Thyroid gland (tissue), 4 donors: Measurements from ENCODE around the gene TNFSF9. TPM values are rescaled to one million over a fixed set of nuclear protein-coding genes. Genes with fewer than 3 reads are reported as not detected.
"Not testable (repeated sequence)": the region's sequence is repeated elsewhere in the genome, so short reads cannot be mapped to it uniquely, and the experiment has no call there.

ENCODE experiments used
- DNase-seq, 2 donors: peaks; one replicate each; pipeline ENCODE4 v3.0.0-alpha.2; 2019
- H3K27ac ChIP-seq, 3 donors: fragments of 200-600 bp; sonication (generic); 1 replicate in 2 of 3; 2 replicates in 1 of 3; pipeline ENCODE4 v1.5.1; 2016 to 2019; ENCODE audit warnings: mild to moderate bottlenecking in 1 of 3, moderate library complexity in 1 of 3
- H3K27me3 ChIP-seq: fragments of 200-600 bp; sonication (generic); one replicate; pipeline ENCODE4 v1.5.1; 2019
- H3K36me3 ChIP-seq, 2 donors: fragments of 200-600 bp; sonication (generic); one replicate each; pipeline ENCODE4 v1.5.1; 2016 to 2019
- H3K4me1 ChIP-seq, 2 donors: fragments of 200-600 bp; sonication (generic); one replicate each; pipeline ENCODE4 v1.5.1; 2017 to 2019
- H3K4me3 ChIP-seq, 3 donors: fragments of 200-600 bp; sonication (generic); replicated peaks in 1 of 3; 1 replicate in 2 of 3; 2 replicates in 1 of 3; pipeline ENCODE4 v1.5.1; 2016; ENCODE audit warnings: mild to moderate bottlenecking in 1 of 3
- H3K9me3 ChIP-seq: fragments of 200-600 bp; sonication (generic); one replicate; pipeline ENCODE4 v1.5.1; 2017
- POLR2A ChIP-seq, 2 donors: fragments of 450-650 bp; IDR thresholded peaks; one replicate each; pipeline ENCODE4 v1.6.1; 2017; ENCODE audit warnings: antibody characterized with exemption in 2 of 2, mild to moderate bottlenecking in 2 of 2, moderate library complexity in 1 of 2
- WGBS, 2 donors: methylation state at CpG; one replicate each; pipeline ENCODE4 v1.1.5; 2017; 5-methylcytosine and 5-hydroxymethylcytosine counted together
- intact Hi-C: fragments of 100-400 bp; cut with DNase I; formaldehyde crosslinking; loops from one replicate; pipeline ENCODE4 v1.15.1; 2023
- total RNA-seq, 4 donors: library from RNA; depleted of rRNA; stranded (reverse); fragments of >200 nt; gene quantifications; one replicate each; pipeline ENCODE4 v1.2.3, GENCODE V29; 2016
- TF ChIP-seq, protein P1 (sequence below), 6 experiments: fragments of 200-600 bp in 3 of 6; fragments of 450-650 bp in 3 of 6; sonication (generic) in 3 of 6; IDR thresholded peaks; one replicate each; pipeline ENCODE4 v1.5.1; 2016 to 2019; ENCODE audit warnings: antibody characterized with exemption in 6 of 6, mild to moderate bottlenecking in 2 of 6, inconsistent platforms in 1 of 6, moderate library complexity in 1 of 6

Gene TNFSF9
- total RNA-seq, 4 donors from 2014 or later = 0.45 to 0.54 TPM; not detected in 2

DNA sequence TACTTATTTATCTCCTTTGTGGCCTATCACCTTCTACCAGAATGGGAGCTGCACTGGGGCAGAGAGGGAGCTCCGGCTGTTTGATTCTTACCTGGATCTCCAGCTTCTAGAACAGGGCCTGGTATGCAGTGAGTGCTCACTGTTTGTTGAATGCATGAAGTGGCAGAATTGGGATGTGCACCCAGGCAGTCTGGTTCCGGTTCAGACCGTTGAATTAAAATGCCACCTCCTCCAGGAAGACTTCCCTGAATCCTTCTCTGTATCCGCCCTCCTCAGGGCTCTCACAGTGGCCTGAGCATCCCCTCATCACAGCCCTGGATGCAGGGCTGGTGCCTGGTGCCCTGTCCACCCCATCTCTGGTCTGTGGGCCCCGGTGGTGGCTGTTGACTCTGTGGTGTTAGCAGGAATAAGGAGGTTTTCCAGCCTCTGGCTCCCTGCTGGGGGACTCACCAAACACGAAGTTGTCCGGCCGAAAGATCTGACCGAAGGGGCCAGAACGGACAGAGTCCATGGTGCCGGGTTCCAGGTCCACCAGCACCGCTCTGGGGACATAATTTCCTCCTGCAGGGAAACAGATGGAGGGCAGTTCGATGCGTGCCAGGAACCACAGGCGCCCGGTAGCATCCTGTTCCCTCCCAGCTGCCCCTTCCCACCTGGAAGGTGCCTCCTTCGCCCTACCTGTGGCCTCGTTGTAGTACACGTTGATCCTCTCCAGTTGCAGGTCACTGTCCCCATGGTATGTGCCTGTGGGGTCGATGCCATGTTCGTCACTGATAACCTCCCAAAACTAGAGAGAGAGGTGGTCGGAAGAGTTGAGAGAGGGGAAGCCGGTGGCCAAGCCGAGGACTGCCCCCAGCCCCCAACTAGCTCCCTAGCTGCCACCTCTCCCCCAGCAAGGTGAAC is 29.7 kb upstream of the TNFSF9 start:
- TF ChIP-seq, protein P1, sequence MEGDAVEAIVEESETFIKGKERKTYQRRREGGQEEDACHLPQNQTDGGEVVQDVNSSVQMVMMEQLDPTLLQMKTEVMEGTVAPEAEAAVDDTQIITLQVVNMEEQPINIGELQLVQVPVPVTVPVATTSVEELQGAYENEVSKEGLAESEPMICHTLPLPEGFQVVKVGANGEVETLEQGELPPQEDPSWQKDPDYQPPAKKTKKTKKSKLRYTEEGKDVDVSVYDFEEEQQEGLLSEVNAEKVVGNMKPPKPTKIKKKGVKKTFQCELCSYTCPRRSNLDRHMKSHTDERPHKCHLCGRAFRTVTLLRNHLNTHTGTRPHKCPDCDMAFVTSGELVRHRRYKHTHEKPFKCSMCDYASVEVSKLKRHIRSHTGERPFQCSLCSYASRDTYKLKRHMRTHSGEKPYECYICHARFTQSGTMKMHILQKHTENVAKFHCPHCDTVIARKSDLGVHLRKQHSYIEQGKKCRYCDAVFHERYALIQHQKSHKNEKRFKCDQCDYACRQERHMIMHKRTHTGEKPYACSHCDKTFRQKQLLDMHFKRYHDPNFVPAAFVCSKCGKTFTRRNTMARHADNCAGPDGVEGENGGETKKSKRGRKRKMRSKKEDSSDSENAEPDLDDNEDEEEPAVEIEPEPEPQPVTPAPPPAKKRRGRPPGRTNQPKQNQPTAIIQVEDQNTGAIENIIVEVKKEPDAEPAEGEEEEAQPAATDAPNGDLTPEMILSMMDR (IDR thresholded peaks at IDR 0.05) = no peak
- TF ChIP-seq POLR2A (IDR thresholded peaks at IDR 0.05) = no peak
- peaks cover 19% of the 10 kb centered on the region for H3K27me3 ChIP-seq
- DNase-seq = no peak
- H3K4me3 ChIP-seq = no peak overlapping the region
- no peaks in the 10 kb centered on the region for H3K36me3 ChIP-seq
- H3K27ac ChIP-seq = no peak overlapping the region
- peaks cover 7 to 10% of the 10 kb centered on the region in 2 donors for H3K4me1 ChIP-seq
- H3K9me3 ChIP-seq = no peaks in the 10 kb centered on the region
- WGBS, 2 donors = 44 to 48% methylated on average over 16 to 18 of the region's 24 CpGs
- intact Hi-C loops = no loop called here

GRCh38 chr19:6501740-6502648 is 28.8 kb upstream of the TNFSF9 start, which contains the start of gene TUBB4A:
TUBB4A (minus strand) TSS chr19:6502309; CDS start chr19:6502212, 97 bp downstream.
- intact Hi-C loops = no loop called here
- H3K4me1 ChIP-seq = peaks cover 7 to 10% of the 10 kb centered on the region in 2 donors
- whole genome bisulfite sequencing, 2 donors = 5% methylated on average over 9 of the region's 71 CpGs; no CpG with 5 or more reads in 1 of the 2 donors
- no peak within 1 kb of the TSS for H3K27ac ChIP-seq
- TF ChIP-seq POLR2A (IDR thresholded peaks at IDR 0.05) = no peak
- TF ChIP-seq, protein P1 (IDR thresholded peaks at IDR 0.05) = no peak
- H3K9me3 ChIP-seq = no peaks in the 10 kb centered on the region
- H3K36me3 ChIP-seq = no peaks in the 10 kb centered on the region
- H3K27me3 ChIP-seq = peaks cover 19% of the 10 kb centered on the region
- H3K4me3 ChIP-seq = no peak within 1 kb of the TSS
- no peak for DNase-seq

DNA sequence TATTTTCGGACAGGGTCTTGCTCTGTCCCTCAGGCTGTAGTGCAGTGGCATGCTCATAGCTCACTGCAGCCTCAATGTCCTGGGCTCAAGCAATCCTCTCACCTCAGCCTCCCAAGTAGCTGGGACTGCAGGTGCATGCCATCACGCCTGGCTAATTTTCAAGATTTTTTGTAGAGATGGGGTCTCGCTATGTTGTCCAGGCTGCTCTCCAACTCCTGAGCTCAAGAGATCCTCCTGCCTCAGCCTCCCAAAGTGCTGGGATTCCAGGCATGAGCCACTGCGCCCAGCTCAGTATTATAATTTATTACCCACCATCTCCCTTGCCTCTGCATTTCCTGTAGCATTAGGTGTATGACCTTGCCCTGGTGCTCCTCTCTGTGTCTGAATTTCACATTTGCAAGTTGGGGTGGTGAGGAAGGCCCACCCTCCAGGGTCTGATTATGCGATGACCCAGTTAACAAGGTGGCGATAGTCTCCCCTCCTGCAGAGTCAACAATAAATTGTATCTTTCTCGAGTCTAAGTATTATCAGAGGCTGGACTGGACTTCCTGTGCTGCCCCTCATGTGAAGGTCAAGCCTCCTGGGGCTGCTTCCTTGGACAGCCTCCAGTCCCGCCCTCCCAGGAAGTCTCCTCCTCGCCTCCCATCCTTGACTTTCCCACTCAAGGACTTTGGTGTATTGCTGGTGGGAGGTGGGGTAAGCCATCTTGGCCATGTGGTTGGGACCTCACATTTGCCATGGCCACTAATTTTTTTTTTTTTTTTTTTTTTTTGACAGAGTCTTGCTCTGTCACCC is 27.2 kb upstream of the TNFSF9 start:
- Histone ChIP-seq H3K4me3 (no peak overlapping the region), H3K27me3 (peaks cover 19% of the 10 kb centered on the region), H3K9me3 (no peaks in the 10 kb centered on the region), H3K4me1 (peaks cover 7 to 10% of the 10 kb centered on the region in 2 donors), H3K36me3 (no peaks in the 10 kb centered on the region), H3K27ac (no peak overlapping the region)
- WGBS, 2 donors = 77 to 83% methylated on average over 9 of the region's 9 CpGs
- TF ChIP-seq, protein P1 (IDR thresholded peaks at IDR 0.05) = no peak
- no peak for TF ChIP-seq POLR2A (IDR thresholded peaks at IDR 0.05)
- DNase-seq = no peak
- intact Hi-C loops = no loop called here

GRCh38 chr19:6508028-6508771 is 22.6 kb upstream of the TNFSF9 start:
- intact Hi-C loops, H3K36me3 ChIP-seq, H3K27me3 ChIP-seq, H3K9me3 ChIP-seq, DNase-seq, H3K27ac ChIP-seq, H3K4me3 ChIP-seq, H3K4me1 ChIP-seq: not testable (repeated sequence)
- WGBS, 2 donors = 81 to 86% methylated on average over 9 of the region's 9 CpGs
